GM21526 (cell line): ENCODE results near the gene PIEZO1.
"Not testable (repeated sequence)": the region's sequence is repeated elsewhere in the genome, so short reads cannot be mapped to it uniquely, and the experiment has no call there.

Experiments
- ATAC-seq: cut with Tn5 transposase; IDR thresholded peaks from one replicate; pipeline ENCODE4 v1.9.1; 2021; ENCODE audit warnings: moderate library complexity; ENCODE audit not compliant: unreplicated experiment, low FRiP score

PIEZO1 gene

GRCh38 chr16:88804552-88805339 lies 19.7 kb upstream of the PIEZO1 start:
- ATAC-seq = no peak

- no peak for ATAC-seq
Measured at GRCh38 chr16:88804173-88804551, 19.1 kb upstream of the PIEZO1 start.

- ATAC-seq = no peak
Measured at GRCh38 chr16:88803264-88803987, 18.4 kb upstream of the PIEZO1 start, which contains the start of gene CDT1. Gene CDT1 (plus strand): TSS chr16:88803789. CDS start chr16:88803832, 43 bp downstream.

- ATAC-seq = no peak
Measured at GRCh38 chr16:88800277-88800592, 15.2 kb upstream of the PIEZO1 start.

GRCh38 chr16:88799569-88800276 lies 14.7 kb upstream of the PIEZO1 start:
- no peak for ATAC-seq

GRCh38 chr16:88798772-88799455 lies 13.9 kb upstream of the PIEZO1 start:
- no peak for ATAC-seq

GRCh38 chr16:88798073-88798472 lies 13.1 kb upstream of the PIEZO1 start:
- no peak for ATAC-seq

GRCh38 chr16:88796278-88796677 lies 11.3 kb upstream of the PIEZO1 start:
- no peak for ATAC-seq

GRCh38 chr16:88793251-88793954 lies 8.4 kb upstream of the PIEZO1 start:
- ATAC-seq = no peak

GRCh38 chr16:88792668-88793250 lies 7.7 kb upstream of the PIEZO1 start:
- no peak for ATAC-seq

- no peak for ATAC-seq
Measured at GRCh38 chr16:88792078-88792550, 7.1 kb upstream of the PIEZO1 start.

- no peak for ATAC-seq
Measured at GRCh38 chr16:88790312-88791211, 5.5 kb upstream of the PIEZO1 start.

- no peak for ATAC-seq
Measured at GRCh38 chr16:88789594-88789993, 4.6 kb upstream of the PIEZO1 start.

- not testable (repeated sequence) for ATAC-seq
Measured at GRCh38 chr16:88788749-88789148, 3.7 kb upstream of the PIEZO1 start.

GRCh38 chr16:88787579-88788314 lies 2.7 kb upstream of the PIEZO1 start:
- ATAC-seq = no peak

GRCh38 chr16:88784856-88785105 lies 239 bp downstream of the PIEZO1 start:
- ATAC-seq = no peak

GRCh38 chr16:88784074-88784855 lies 755 bp downstream of the PIEZO1 start:
- ATAC-seq = no peak
